SK-N-SH (cell line): ENCODE results near the gene BOLA3. TPM values are rescaled to one million over a fixed set of nuclear protein-coding genes. Genes with fewer than 3 reads are reported as not detected.

Source experiments
- CTCF ChIA-PET: fragments of 300-600, 350-600 bp; formaldehyde crosslinking; extraction: SDS; loops from one replicate; lab custom pipeline; 2021; lab: Yijun Ruan, JAX
- POLR2A ChIA-PET: fragments of 350-600 bp; sonication (Branson Sonifier 250); formaldehyde crosslinking; extraction: SDS; loops from one replicate; lab custom pipeline; 2020; ENCODE audit warnings: antibody characterized with exemption, inconsistent platforms; lab: Yijun Ruan, JAX
- DNase-seq: peaks from one replicate; pipeline ENCODE4 v3.0.0; 2012
- H2AFZ ChIP-seq: fragments of 200-600 bp; sonication (generic); 2 replicates; pipeline ENCODE4 v1.8.1; 2016; ENCODE audit warnings: antibody characterized with exemption, mild to moderate bottlenecking, low read depth
- H3F3A ChIP-seq: fragments of 200-600 bp; sonication (generic); replicated peaks from 2 replicates; pipeline ENCODE3; 2016; ENCODE audit warnings: antibody characterized with exemption, mild to moderate bottlenecking; ENCODE audit not compliant: insufficient read depth
- H3K27ac ChIP-seq, 2 experiments: fragments of 200-500 bp in 1 of 2; fragments of 200-600 bp in 1 of 2; sonication (Bioruptor generic) in 1 of 2; sonication (generic), shearing (Covaris generic) in 1 of 2; 2 replicates each; pipeline versions ENCODE4 v1.5.1 to v1.6.1; 2014 to 2016; ENCODE audit warnings: low read depth in 2 of 2, inconsistent platforms in 1 of 2, low read length in 1 of 2, mild to moderate bottlenecking in 1 of 2, mixed read lengths in 1 of 2
- H3K27me3 ChIP-seq: fragments of 200-600 bp; sonication (generic), shearing (Covaris generic); 2 replicates; pipeline ENCODE4 v1.6.1; 2016; ENCODE audit warnings: mixed run types; ENCODE audit not compliant: insufficient read depth
- H3K36me3 ChIP-seq, 2 experiments: fragments of 200-500 bp in 1 of 2; fragments of 200-600 bp in 1 of 2; sonication (Bioruptor generic) in 1 of 2; sonication (generic) in 1 of 2; replicated peaks in 1 of 2; 2 replicates each; pipeline versions ENCODE3 to v1.5.1; 2014 to 2016; ENCODE audit warnings: low read length in 1 of 2, mild to moderate bottlenecking in 1 of 2; ENCODE audit not compliant: insufficient read depth in 2 of 2, control insufficient read depth in 1 of 2
- H3K4me1 ChIP-seq, 2 experiments: fragments of 200-500 bp in 1 of 2; fragments of 200-600 bp in 1 of 2; sonication (Bioruptor generic) in 1 of 2; sonication (generic), shearing (Covaris generic) in 1 of 2; 2 replicates each; pipeline versions ENCODE4 v1.5.1 to v1.6.1; 2014 to 2016; ENCODE audit warnings: low read depth in 1 of 2, low read length in 1 of 2, mixed run types in 1 of 2; ENCODE audit not compliant: insufficient read depth in 2 of 2, control insufficient read depth in 1 of 2
- H3K4me2 ChIP-seq: fragments of 200-600 bp; sonication (generic), shearing (Covaris generic); 2 replicates; pipeline ENCODE4 v1.6.1; 2017; ENCODE audit warnings: mixed run types
- H3K4me3 ChIP-seq, 2 experiments: fragments of 200-500 bp in 1 of 2; fragments of 200-600 bp in 1 of 2; sonication (Bioruptor generic) in 1 of 2; sonication (generic), shearing (Covaris generic) in 1 of 2; 2 replicates each; pipeline versions ENCODE4 v1.5.1 to v1.8.1; 2014 to 2016; ENCODE audit warnings: low read depth in 2 of 2, inconsistent platforms in 1 of 2, low read length in 1 of 2, mild to moderate bottlenecking in 1 of 2, mixed read lengths in 1 of 2, moderate library complexity in 1 of 2
- H3K79me2 ChIP-seq: fragments of 200-600 bp; sonication (generic); 2 replicates; pipeline ENCODE4 v1.8.1; 2017; ENCODE audit warnings: mild to moderate bottlenecking; ENCODE audit not compliant: insufficient read depth
- H3K9ac ChIP-seq: fragments of 200-600 bp; sonication (generic); 2 replicates; pipeline ENCODE4 v1.6.1; 2017; ENCODE audit warnings: mixed run types
- H3K9me2 ChIP-seq: fragments of 200-600 bp; sonication (generic); 2 replicates; pipeline ENCODE4 v1.6.1; 2017; ENCODE audit warnings: mixed run types
- H3K9me3 ChIP-seq: fragments of 200-600 bp; sonication (generic); 2 replicates; pipeline ENCODE4 v1.6.1; 2017; ENCODE audit warnings: mixed run types, mild to moderate bottlenecking, moderate library complexity
- H4K20me1 ChIP-seq: fragments of 200-600 bp; sonication (generic); 2 replicates; pipeline ENCODE4 v1.6.1; 2017; ENCODE audit warnings: mild to moderate bottlenecking, mixed run types; ENCODE audit not compliant: insufficient read depth
- CHD2 ChIP-seq: fragments of 150-350 bp; IDR thresholded peaks from 2 replicates; pipeline ENCODE4 v1.6.1; 2018; ENCODE audit warnings: low read length; ENCODE audit not compliant: partially characterized antibody
- ELF1 ChIP-seq: IDR thresholded peaks from 2 replicates; pipeline ENCODE4 v1.4.0; 2012
- EP300 ChIP-seq, 2 experiments: IDR thresholded peaks; 2 replicates each; pipeline versions ENCODE4 v1.4.0 to v1.6.1; 2012; ENCODE audit warnings: borderline replicate concordance in 1 of 2, low read depth in 1 of 2, low read length in 1 of 2
- FOSL2 ChIP-seq: IDR thresholded peaks from 2 replicates; pipeline ENCODE4 v1.4.0; 2012; ENCODE audit warnings: low read depth, mild to moderate bottlenecking, moderate library complexity, borderline replicate concordance
- FOXJ3 ChIP-seq: sonication (generic); formaldehyde crosslinking; IDR thresholded peaks from 2 replicates; pipeline ENCODE4 v1.5.1; 2020; ENCODE audit warnings: mild to moderate bottlenecking, missing genetic modification reagents
- GATA2 ChIP-seq: sonication (generic); formaldehyde crosslinking; IDR thresholded peaks from 2 replicates; pipeline ENCODE4 v1.5.0; 2020; ENCODE audit warnings: mild to moderate bottlenecking, missing genetic modification reagents
- IRF3 ChIP-seq: fragments of 150-350 bp; IDR thresholded peaks from 2 replicates; pipeline ENCODE4 v1.6.1; 2016; ENCODE audit warnings: mild to moderate bottlenecking, low read depth, low read length
- MEF2A ChIP-seq: IDR thresholded peaks from 2 replicates; pipeline ENCODE4 v1.4.0; 2012; ENCODE audit warnings: low read depth, borderline replicate concordance
- NRF1 ChIP-seq: IDR thresholded peaks from 2 replicates; pipeline ENCODE4 v1.6.1; 2012; ENCODE audit warnings: low read depth, mild to moderate bottlenecking, low read length
- POLR2AphosphoS5 ChIP-seq: IDR thresholded peaks from 2 replicates; pipeline ENCODE4 v1.6.1; 2012; ENCODE audit warnings: low read depth, low read length
- RXRA ChIP-seq: IDR thresholded peaks from 2 replicates; pipeline ENCODE4 v1.4.0; 2012; ENCODE audit warnings: low read depth, mild to moderate bottlenecking, borderline replicate concordance
- SIN3A ChIP-seq: IDR thresholded peaks from 2 replicates; pipeline ENCODE4 v1.6.1; 2012; ENCODE audit warnings: low read depth, mild to moderate bottlenecking, low read length, moderate library complexity, borderline replicate concordance
- SMC3 ChIP-seq: IDR thresholded peaks from 2 replicates; pipeline ENCODE4 v1.6.1; 2012; ENCODE audit warnings: low read depth, low read length, improper control_type of control experiment
- TEAD4 ChIP-seq: IDR thresholded peaks from 2 replicates; pipeline ENCODE4 v1.4.0; 2012; ENCODE audit warnings: mild to moderate bottlenecking, borderline replicate concordance; ENCODE audit not compliant: insufficient read depth
- USF1 ChIP-seq: IDR thresholded peaks from 2 replicates; pipeline ENCODE4 v1.4.0; 2012; ENCODE audit warnings: low read depth, borderline replicate concordance
- WGBS: methylation state at CpG from one replicate; pipeline ENCODE4 v1.1.6; 2017; ENCODE audit warnings: low lambda C conversion rate; 5-methylcytosine and 5-hydroxymethylcytosine counted together
- polyA plus RNA-seq, 3 experiments: library from polyadenylated mRNA; depleted of rRNA; stranded (reverse); fragments of >200 nt; gene quantifications; 2 replicates each; pipeline ENCODE4 v1.2.3, GENCODE V29; 2012
- TF ChIP-seq, protein P1 (sequence below): fragments of 200-600 bp; sonication (generic); IDR thresholded peaks from 2 replicates; pipeline ENCODE4 v1.6.1; 2017; ENCODE audit warnings: antibody characterized with exemption, mild to moderate bottlenecking, moderate library complexity
- TF ChIP-seq, protein P2 (sequence below): IDR thresholded peaks from 2 replicates; pipeline ENCODE4 v1.4.0; 2012; ENCODE audit warnings: low read depth, borderline replicate concordance
- TF ChIP-seq, protein P3 (sequence below): IDR thresholded peaks from 2 replicates; pipeline ENCODE4; 2012

BOLA3 gene
- polyA plus RNA-seq, 1 of the 3 experiments (the other 2 are of a cell fraction), result 90.1 TPM

DNA sequence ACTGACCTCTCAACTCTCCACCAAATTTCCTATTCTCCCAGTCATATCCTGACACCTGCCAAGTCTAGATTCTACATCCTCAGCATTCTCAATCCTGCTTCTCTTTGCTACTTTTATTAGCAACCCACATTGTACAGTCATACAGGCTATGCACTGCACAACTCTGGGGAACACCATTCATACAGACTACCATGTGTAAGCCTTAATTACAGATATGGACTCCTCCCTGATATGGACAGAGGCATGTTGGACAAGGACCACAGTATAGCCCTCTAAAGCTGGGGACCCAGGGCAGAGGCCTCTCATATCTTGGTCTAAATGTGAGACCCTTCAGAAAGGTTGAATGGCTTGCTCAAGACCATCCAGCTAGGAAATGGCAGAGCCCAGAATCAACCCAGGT is 36.3 kb downstream of the BOLA3 start (continued):
- no peak for TF ChIP-seq USF1

DNA sequence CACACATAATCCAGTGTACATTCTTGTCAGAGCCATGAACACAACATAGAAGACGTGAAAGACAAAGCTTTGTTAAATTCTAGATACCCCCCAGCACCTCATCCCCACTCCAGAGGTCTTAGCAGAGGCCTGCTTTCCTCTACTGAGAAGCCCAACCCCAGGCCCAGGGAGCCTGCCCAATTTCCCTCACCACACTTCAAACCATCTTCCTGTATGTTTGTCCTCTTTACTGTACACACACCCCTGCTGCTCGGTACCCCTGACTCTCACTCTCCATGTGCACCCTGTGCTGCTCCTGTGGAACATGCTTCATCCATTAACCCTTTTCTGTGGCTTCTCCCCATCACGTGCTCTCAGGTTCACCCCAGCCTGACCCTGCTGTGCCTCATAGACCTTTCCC is 37.2 kb downstream of the BOLA3 start:
- POLR2A ChIA-PET, result interaction anchor here (1.6 kb wide), 1 partner anchor 10 kb away, joined by 7 read pairs; no protein-coding TSS in a partner anchor
- TF ChIP-seq, protein P1, sequence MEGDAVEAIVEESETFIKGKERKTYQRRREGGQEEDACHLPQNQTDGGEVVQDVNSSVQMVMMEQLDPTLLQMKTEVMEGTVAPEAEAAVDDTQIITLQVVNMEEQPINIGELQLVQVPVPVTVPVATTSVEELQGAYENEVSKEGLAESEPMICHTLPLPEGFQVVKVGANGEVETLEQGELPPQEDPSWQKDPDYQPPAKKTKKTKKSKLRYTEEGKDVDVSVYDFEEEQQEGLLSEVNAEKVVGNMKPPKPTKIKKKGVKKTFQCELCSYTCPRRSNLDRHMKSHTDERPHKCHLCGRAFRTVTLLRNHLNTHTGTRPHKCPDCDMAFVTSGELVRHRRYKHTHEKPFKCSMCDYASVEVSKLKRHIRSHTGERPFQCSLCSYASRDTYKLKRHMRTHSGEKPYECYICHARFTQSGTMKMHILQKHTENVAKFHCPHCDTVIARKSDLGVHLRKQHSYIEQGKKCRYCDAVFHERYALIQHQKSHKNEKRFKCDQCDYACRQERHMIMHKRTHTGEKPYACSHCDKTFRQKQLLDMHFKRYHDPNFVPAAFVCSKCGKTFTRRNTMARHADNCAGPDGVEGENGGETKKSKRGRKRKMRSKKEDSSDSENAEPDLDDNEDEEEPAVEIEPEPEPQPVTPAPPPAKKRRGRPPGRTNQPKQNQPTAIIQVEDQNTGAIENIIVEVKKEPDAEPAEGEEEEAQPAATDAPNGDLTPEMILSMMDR, result no peak
- TF ChIP-seq POLR2AphosphoS5 (no peak), FOSL2 (no peak), IRF3 (no peak), CHD2 (no peak), NRF1 (no peak), SMC3 (no peak), GATA2 (CRISPR knock-in tag) (no peak), RXRA (no peak), SIN3A (no peak), TEAD4 (no peak), FOXJ3 (CRISPR knock-in tag) (no peak), ELF1 (no peak), EP300 (IDR thresholded peaks at IDR 0.05; ENCODE audit: borderline replicate concordance in 1 of 2, low read depth in 1 of 2, low read length in 1 of 2) (no peak), MEF2A (no peak)
- TF ChIP-seq, protein P2, sequence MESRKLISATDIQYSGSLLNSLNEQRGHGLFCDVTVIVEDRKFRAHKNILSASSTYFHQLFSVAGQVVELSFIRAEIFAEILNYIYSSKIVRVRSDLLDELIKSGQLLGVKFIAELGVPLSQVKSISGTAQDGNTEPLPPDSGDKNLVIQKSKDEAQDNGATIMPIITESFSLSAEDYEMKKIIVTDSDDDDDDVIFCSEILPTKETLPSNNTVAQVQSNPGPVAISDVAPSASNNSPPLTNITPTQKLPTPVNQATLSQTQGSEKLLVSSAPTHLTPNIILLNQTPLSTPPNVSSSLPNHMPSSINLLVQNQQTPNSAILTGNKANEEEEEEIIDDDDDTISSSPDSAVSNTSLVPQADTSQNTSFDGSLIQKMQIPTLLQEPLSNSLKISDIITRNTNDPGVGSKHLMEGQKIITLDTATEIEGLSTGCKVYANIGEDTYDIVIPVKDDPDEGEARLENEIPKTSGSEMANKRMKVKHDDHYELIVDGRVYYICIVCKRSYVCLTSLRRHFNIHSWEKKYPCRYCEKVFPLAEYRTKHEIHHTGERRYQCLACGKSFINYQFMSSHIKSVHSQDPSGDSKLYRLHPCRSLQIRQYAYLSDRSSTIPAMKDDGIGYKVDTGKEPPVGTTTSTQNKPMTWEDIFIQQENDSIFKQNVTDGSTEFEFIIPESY, result no peak
- TF ChIP-seq, protein P3, sequence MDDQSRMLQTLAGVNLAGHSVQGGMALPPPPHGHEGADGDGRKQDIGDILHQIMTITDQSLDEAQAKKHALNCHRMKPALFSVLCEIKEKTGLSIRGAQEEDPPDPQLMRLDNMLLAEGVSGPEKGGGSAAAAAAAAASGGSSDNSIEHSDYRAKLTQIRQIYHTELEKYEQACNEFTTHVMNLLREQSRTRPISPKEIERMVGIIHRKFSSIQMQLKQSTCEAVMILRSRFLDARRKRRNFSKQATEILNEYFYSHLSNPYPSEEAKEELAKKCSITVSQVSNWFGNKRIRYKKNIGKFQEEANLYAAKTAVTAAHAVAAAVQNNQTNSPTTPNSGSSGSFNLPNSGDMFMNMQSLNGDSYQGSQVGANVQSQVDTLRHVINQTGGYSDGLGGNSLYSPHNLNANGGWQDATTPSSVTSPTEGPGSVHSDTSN, result no peak
- CTCF ChIA-PET, result interaction anchor here (1.3 to 1.7 kb wide), 2 partner anchors 10 to 257 kb away, joined by 4 to 6 read pairs; no protein-coding TSS in a partner anchor

More for the DNA sequence above, 37.2 kb downstream of the BOLA3 start:
- no peaks in the 10 kb centered on the region for H3K9me3 ChIP-seq
- no peak overlapping the region for H3K27ac ChIP-seq
- no peaks in the 10 kb centered on the region for H3K79me2 ChIP-seq
- H3K4me2 ChIP-seq, result no peak overlapping the region
- no peak overlapping the region for H3K9ac ChIP-seq
- H3K4me1 ChIP-seq, result no peaks in the 10 kb centered on the region
- H3K4me3 ChIP-seq, result no peak overlapping the region
- H3K9me2 ChIP-seq, result no peaks in the 10 kb centered on the region
- H3K27me3 ChIP-seq, result no peaks in the 10 kb centered on the region
- WGBS, result 84% methylated on average over 3 of the region's 3 CpGs
- peaks cover 3% of the 10 kb centered on the region for H3F3A ChIP-seq
- DNase-seq, result no peak
- no peak overlapping the region for H2AFZ ChIP-seq
- H3K36me3 ChIP-seq, result no peaks in the 10 kb centered on the region
- no peaks in the 10 kb centered on the region for H4K20me1 ChIP-seq
